Suprapubic skin (tissue), 4 donors: Measurements from ENCODE around the gene ZNF646. TPM values are rescaled to one million over a fixed set of nuclear protein-coding genes. Genes with fewer than 3 reads are reported as not detected.

Experiments
- DNase-seq, 2 donors: peaks; one replicate each; pipeline ENCODE4 v3.0.0-alpha.2; 2019; ENCODE audit warnings: low spot score in 2 of 2
- H3K27ac ChIP-seq: fragments of 200-600 bp; sonication (generic); one replicate; pipeline ENCODE4 v1.5.1; 2019
- H3K27me3 ChIP-seq: fragments of 200-600 bp; sonication (generic); one replicate; pipeline ENCODE4 v1.5.1; 2019
- H3K36me3 ChIP-seq: fragments of 200-600 bp; sonication (generic); one replicate; pipeline ENCODE4 v1.5.1; 2019
- H3K4me1 ChIP-seq: fragments of 200-600 bp; sonication (generic); one replicate; pipeline ENCODE4 v1.5.1; 2019
- H3K4me3 ChIP-seq: fragments of 200-600 bp; sonication (generic); one replicate; pipeline ENCODE4 v1.5.1; 2019; ENCODE audit warnings: mild to moderate bottlenecking
- H3K9me3 ChIP-seq: fragments of 200-600 bp; sonication (generic); one replicate; pipeline ENCODE4 v1.5.1; 2019
- EP300 ChIP-seq: sonication (generic); formaldehyde crosslinking; IDR thresholded peaks from one replicate; pipeline ENCODE4 v1.6.1; 2017; ENCODE audit warnings: antibody characterized with exemption
- POLR2A ChIP-seq, 2 donors: fragments of 450-650 bp; IDR thresholded peaks; one replicate each; pipeline ENCODE4 v1.6.1; 2017; ENCODE audit warnings: antibody characterized with exemption in 2 of 2, mild to moderate bottlenecking in 2 of 2, moderate library complexity in 2 of 2
- POLR2AphosphoS5 ChIP-seq, 3 donors: sonication (generic); formaldehyde crosslinking; IDR thresholded peaks; one replicate each; pipeline ENCODE4 v1.6.1; 2017; ENCODE audit warnings: antibody characterized with exemption in 3 of 3
- WGBS: methylation state at CpG from one replicate; pipeline ENCODE4 v1.1.5; 2018; 5-methylcytosine and 5-hydroxymethylcytosine counted together
- total RNA-seq, 4 donors: library from RNA; depleted of rRNA; stranded (reverse); fragments of >200 nt; gene quantifications; one replicate each; pipeline ENCODE4 v1.1.0, GENCODE V29; 2016
- TF ChIP-seq, protein P1 (sequence below), 2 donors: fragments of 200-600 bp in 1 of 2; fragments of 450-650 bp in 1 of 2; sonication (generic) in 1 of 2; IDR thresholded peaks; one replicate each; pipeline ENCODE4 v1.5.1; 2016 to 2019; ENCODE audit warnings: antibody characterized with exemption in 2 of 2, mild to moderate bottlenecking in 1 of 2, moderate library complexity in 1 of 2

Gene ZNF646
- total RNA-seq, 4 donors from 2014 or later, result 19.2 to 31.7 (median 26.8) TPM

DNA sequence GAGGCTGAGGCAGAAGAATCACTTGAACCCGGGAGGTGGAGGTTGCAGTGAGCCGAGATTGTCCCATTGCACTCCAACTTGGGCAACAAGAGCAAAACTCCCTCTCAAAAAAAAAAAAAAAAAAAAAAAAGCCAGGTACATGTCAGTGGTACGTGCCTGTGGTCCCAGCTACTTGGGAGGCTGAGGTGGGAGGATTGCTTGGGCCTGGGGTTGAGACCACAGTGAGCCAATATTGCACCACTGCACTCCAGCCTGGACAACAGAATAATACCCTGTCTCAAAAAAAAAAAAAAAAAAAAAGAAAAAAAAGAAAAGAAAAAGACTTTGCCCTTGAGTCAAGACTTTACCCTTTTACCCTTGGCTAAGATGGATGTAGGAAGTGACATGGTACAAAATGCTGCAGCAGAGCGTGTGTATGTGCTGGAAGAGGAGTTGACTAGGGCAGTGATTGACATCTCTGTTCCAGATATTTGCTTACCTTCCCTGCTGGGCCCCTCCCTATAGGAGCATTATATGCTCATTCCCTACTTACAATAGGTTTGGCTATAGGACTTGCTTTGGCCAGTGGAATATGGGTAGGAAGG, 30.2 kb upstream of the ZNF646 start:
- WGBS, result 86% methylated on average over 4 of the region's 4 CpGs
- H3K27me3 ChIP-seq, result no peaks in the 10 kb centered on the region

DNA sequence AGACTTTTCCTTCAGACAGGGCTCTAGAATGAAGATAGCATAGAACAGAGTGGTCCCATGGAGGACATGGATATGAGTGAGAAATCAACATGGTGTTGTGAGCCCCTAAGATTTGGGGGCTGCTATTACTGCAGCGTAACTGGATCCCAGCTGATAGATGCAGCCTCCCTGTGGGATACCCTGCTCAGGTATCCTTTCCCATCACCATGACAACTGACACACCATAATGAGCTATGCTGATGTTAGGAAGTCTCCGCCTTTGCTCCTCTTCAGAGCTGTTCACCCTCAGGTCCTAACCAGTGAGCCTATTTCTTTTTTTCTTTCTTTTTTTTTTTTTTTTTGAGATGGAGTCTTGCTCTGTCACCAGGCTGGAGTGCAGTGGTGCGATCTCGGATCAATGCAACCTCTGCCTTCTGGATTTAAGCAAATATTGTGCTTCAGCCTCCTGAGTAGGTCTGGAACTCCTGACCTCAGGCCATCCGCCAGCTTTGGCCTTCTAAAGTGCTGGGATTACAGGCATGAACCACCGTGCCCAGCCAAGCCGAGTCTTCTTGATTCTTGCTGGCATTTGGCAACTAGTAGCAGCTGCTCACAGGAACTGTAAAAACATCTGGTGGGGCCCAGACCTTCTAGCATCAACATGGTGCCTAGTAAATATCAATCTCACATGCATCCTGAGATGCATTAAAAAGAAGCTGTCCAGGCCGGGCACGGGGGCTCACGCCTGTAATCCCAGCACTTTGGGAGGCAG, 23.8 kb upstream of the ZNF646 start:
- Histone ChIP-seq H3K4me3 (no peak overlapping the region), H3K36me3 (no peaks in the 10 kb centered on the region), H3K27ac (no peak overlapping the region), H3K4me1 (peaks cover 11% of the 10 kb centered on the region), H3K27me3 (no peaks in the 10 kb centered on the region), H3K9me3 (no peaks in the 10 kb centered on the region)
- TF ChIP-seq POLR2A (IDR thresholded peaks at IDR 0.05) (no peak), EP300 (no peak), POLR2AphosphoS5 (IDR thresholded peaks at IDR 0.05) (no peak)
- TF ChIP-seq, protein P1, sequence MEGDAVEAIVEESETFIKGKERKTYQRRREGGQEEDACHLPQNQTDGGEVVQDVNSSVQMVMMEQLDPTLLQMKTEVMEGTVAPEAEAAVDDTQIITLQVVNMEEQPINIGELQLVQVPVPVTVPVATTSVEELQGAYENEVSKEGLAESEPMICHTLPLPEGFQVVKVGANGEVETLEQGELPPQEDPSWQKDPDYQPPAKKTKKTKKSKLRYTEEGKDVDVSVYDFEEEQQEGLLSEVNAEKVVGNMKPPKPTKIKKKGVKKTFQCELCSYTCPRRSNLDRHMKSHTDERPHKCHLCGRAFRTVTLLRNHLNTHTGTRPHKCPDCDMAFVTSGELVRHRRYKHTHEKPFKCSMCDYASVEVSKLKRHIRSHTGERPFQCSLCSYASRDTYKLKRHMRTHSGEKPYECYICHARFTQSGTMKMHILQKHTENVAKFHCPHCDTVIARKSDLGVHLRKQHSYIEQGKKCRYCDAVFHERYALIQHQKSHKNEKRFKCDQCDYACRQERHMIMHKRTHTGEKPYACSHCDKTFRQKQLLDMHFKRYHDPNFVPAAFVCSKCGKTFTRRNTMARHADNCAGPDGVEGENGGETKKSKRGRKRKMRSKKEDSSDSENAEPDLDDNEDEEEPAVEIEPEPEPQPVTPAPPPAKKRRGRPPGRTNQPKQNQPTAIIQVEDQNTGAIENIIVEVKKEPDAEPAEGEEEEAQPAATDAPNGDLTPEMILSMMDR (IDR thresholded peaks at IDR 0.05), result no peak
- no peak for DNase-seq
- 67% methylated on average over 10 of the region's 10 CpGs for WGBS

More for the DNA sequence above, 30.2 kb upstream of the ZNF646 start:
- TF ChIP-seq EP300, result no peak
- TF ChIP-seq POLR2A (IDR thresholded peaks at IDR 0.05), result no peak
- no peak for TF ChIP-seq POLR2AphosphoS5 (IDR thresholded peaks at IDR 0.05)
- TF ChIP-seq, protein P1 (IDR thresholded peaks at IDR 0.05), result no peak
- H3K27ac ChIP-seq, result no peak overlapping the region
- H3K4me1 ChIP-seq, result no peaks in the 10 kb centered on the region
- peaks cover 38% of the 10 kb centered on the region for H3K36me3 ChIP-seq
- H3K4me3 ChIP-seq, result no peak overlapping the region
- no peak for DNase-seq
- H3K9me3 ChIP-seq, result no peaks in the 10 kb centered on the region

DNA sequence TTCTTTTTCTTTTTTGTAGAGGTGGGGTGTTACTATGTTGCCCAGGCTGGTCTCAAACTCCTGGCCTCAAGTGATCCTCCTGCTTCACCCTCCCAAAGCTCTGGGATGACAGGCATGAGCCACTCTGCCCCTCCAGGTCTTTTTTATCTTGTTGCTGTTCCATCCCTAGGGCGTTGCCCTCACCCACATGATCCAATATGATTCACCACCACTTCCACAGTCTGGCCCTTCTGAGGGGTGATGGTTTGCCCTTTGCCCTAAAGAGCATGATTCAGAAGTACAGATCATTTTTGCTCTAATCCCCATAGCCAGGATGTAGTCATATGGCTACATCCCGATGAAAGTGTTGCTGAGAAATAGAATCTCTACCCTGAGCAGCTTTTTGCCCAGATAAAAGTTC, 22.1 kb upstream of the ZNF646 start:
- no peak for DNase-seq
- Histone ChIP-seq H3K36me3 (no peaks in the 10 kb centered on the region), H3K27ac (peak overlapping the region; percentile 45)

DNA sequence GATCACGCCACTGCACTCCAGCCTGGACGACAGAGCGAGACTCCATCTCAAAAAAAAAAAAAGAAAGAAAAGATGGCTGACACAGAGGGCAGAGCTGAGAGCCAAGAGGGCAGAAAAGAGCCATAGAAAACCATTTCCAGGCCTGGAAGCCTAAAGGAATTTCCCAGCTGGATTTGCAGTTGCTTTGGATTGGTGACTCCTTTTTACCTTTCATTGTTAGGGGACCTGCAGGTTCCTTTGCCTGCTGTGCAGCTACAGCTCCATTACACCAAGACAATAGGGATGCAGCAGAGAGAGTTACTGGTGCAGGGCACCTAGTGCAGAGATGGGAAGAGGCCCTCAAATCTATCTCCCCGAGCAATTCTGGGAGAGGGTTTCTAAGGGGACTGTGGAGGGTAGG, 18.6 kb upstream of the ZNF646 start:
- Histone ChIP-seq H3K36me3 (peaks cover 8% of the 10 kb centered on the region), H3K9me3 (no peaks in the 10 kb centered on the region), H3K4me3 (no peak overlapping the region), H3K27me3 (no peaks in the 10 kb centered on the region), H3K4me1 (peaks cover 11% of the 10 kb centered on the region), H3K27ac (no peak overlapping the region)
- WGBS, result 92% methylated on average over 4 of the region's 4 CpGs
- no peak for TF ChIP-seq EP300
- no peak for TF ChIP-seq POLR2AphosphoS5 (IDR thresholded peaks at IDR 0.05)
- TF ChIP-seq, protein P1 (IDR thresholded peaks at IDR 0.05), result no peak
- no peak for TF ChIP-seq POLR2A (IDR thresholded peaks at IDR 0.05)
- no peak for DNase-seq

More for the DNA sequence above, 22.1 kb upstream of the ZNF646 start:
- TF ChIP-seq POLR2AphosphoS5 (IDR thresholded peaks at IDR 0.05), result no peak
- 34% methylated on average over 2 of the region's 2 CpGs for WGBS
- no peak overlapping the region for H3K4me3 ChIP-seq
- H3K9me3 ChIP-seq, result no peaks in the 10 kb centered on the region
- no peaks in the 10 kb centered on the region for H3K27me3 ChIP-seq
- peaks cover 11% of the 10 kb centered on the region for H3K4me1 ChIP-seq

DNA sequence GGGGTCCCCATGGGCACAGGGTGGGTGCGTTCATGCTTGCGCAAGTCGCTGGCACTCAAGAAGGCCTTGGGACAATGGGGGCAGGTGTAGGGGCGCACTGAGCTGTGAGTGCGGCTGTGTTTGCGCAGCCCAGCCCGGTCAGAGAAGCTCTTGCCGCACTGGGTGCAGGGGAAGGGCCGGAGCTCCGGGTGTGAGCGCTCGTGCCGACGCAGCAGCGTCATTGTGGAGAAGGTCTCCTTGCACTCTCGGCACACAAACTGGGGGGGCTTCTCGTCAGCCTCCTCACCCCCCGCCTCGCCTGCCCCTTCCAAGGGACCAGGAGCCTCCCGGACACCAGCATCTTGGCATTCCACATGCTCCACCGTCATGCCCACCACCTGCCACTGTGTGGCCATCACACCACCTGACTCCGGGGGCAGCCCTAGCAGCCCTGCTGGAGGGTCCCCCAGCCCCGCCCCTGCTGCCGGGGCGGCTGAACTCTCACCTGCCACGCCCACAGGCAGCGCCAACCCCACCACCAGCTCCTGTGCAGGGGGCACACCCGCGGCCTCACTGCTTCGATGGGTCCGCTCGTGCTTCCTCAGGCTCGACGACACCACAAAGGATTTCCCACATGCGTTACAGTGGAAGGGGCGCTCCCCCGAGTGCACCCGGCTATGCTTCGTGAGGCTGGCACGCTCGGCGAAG, 13.0 kb upstream of the ZNF646 start:
- Histone ChIP-seq H3K36me3 (peaks cover 36% of the 10 kb centered on the region), H3K4me1 (peaks cover 16% of the 10 kb centered on the region), H3K27ac (no peak overlapping the region), H3K9me3 (no peaks in the 10 kb centered on the region), H3K4me3 (no peak overlapping the region), H3K27me3 (no peaks in the 10 kb centered on the region)
- no peak for DNase-seq
- WGBS, result 93% methylated on average over 18 of the region's 42 CpGs
- TF ChIP-seq POLR2A (IDR thresholded peaks at IDR 0.05), result no peak
- TF ChIP-seq, protein P1 (IDR thresholded peaks at IDR 0.05), result no peak
- no peak for TF ChIP-seq POLR2AphosphoS5 (IDR thresholded peaks at IDR 0.05)
- no peak for TF ChIP-seq EP300
